RPMI8226 (cell line): ENCODE results near the gene AXDND1.
"Not testable (repeated sequence)": the region's sequence is repeated elsewhere in the genome, so short reads cannot be mapped to it uniquely, and the experiment has no call there.

Source experiments
- DNase-seq: peaks from one replicate; pipeline ENCODE4 v3.0.0-alpha.2; 2015

The AXDND1 gene

GRCh38 chr1:179365342-179366092 is at the start of gene AXDND1:
Gene AXDND1, plus strand, starts transcription at chr1:179365971. Its CDS starts 539 bp downstream, at chr1:179366510.
- DNase-seq: peak; percentile 96

DNA sequence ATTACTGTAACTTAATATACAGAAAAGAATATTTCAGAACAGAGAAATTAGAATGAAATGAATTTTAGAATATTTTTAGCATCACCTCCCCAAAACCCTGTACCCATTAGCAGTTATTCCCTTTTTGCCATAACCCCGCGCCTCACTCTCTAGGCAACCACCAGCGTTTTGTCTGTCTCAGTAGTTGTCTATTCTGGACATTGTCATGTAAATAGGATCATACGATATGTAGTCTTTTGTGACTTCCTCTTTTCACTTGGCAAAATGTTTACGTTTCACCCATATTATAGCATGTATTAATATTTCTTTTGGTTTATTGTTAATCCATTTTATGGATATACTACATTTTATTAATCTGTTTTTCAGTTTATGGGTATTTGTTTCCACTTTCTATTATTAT is 47.3 kb upstream of the AXDND1 start:
- DNase-seq: no peak

DNA sequence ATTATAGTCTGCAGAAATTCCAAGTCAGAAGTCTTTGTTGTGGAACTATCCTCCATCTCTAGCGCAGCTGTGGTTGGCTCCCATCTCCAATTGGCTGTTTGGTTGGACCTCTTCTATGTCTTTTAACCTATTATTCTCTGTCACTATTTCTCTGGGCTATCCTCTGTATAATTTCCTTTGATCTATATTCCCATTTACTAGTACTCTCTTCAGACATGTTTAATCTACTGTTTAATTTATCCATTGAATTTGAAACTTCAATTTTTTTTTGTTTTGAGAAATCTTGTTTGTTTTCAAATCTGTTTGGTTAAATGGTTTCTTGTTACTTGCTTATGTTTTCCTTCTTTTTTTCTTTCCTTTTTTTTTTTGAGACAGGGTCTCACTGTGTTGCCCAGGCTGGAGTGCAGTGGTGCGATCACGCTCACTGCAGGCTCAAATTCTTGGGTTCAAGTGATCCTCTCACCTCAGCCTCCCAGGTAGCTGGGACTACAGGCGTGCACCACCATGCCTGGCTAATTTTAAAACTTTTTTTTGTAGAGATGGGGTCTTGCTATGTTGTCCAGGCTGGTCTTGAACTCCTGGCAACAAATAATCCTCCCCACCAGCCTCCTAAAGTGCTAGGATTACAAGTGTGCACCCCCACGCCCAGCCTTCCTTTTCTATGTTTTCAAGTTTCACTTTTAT is 44.1 kb upstream of the AXDND1 start:
- no peak for DNase-seq

DNA sequence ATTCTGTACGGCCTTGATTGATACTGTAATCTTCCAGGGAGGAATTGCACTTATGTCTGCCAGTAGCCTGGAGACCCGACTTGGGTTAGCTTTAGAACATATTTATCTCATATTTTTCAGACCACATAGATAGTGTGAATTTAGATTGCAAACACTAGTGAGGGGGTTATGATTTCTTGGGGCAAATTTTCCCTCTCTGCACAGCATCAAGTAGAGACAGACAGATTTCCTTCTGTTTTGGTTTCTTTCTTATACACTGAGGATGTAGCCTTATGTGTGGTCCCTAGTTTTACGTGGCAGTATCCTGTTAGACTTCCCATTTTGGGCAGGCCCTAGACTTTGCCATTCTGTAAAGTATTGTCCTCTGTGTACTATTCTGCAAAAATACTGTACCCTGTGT is 43.2 kb upstream of the AXDND1 start:
- no peak for DNase-seq

DNA sequence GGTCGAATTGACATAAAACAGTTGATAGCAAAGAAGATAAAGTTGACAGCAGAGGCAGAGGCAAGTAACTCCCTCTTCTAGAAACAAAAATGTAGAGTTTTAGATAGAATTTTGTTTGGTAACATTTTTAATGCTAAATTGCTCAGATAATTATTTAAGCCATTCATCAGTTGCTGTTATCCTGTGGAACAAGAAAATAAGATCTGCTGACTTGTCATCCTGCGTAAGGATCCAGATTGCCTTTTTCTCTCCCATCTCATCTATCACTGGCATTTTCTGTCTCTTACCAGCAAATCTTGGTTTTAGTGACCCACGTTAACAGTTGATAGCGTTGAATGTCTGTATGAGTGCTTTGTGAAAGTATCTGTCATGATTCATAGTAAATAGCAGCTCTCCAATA is 42.3 kb upstream of the AXDND1 start:
- DNase-seq: no peak

DNA sequence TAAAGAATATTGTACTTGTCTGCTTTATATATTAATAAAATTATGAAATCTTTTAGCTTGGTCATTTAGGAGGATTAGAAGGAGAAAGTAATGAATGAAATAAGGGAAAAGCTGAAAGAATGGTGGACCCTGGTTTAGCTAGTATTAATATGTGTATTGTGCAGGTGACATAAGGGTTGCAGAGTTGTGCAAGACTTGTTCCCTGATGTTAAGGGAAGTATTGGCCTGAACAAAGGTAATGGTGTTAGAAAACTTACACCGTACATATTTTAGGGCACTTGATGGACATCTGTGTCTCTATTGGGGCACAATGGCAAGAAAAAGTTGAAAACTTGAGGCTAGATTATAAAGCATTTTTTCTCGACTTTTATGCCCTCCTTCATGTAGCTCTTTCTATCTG is 39.9 kb upstream of the AXDND1 start:
- no peak for DNase-seq

DNA sequence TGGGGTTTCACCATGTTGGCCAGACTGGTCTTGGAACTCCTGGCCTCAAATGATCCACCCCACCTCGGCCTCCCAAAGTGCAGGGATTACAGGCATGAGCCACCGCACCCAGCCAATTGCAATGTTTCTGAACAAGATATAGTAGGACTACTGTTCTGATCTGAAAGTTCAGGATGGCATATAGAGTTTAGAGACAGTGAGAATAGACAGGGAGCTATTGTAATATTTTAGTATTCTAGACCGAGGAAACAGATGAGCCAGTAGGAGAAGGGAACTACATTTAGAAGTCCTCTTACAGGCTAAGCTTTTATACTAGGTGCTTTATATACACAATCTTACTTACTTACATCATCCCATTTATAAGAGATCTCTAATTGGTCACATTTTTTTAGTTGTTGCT is 39.0 kb upstream of the AXDND1 start:
- no peak for DNase-seq

- DNase-seq: no peak
These were observed 38.6 kb upstream of the AXDND1 start for GRCh38 chr1:179327196-179327595.

DNA sequence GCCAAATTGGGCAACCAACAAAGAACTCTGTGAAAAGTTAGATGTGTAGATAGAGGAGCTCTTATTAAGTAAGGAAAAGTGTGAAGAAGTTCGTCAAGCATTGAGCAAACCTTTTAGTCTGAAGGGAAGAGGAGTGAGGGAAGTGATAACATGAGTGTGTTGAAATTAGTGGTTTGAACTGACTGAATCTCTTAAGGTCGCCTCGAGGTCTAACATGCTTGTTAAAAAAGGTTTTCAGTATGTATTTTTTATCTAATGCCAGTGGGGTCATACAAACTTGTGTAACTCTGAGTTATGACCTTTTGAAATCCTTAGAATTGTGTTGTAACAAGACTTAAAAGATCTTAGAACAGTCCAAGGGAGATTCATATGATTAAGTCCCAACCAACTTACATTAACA is 38.1 kb upstream of the AXDND1 start:
- no peak for DNase-seq

DNA sequence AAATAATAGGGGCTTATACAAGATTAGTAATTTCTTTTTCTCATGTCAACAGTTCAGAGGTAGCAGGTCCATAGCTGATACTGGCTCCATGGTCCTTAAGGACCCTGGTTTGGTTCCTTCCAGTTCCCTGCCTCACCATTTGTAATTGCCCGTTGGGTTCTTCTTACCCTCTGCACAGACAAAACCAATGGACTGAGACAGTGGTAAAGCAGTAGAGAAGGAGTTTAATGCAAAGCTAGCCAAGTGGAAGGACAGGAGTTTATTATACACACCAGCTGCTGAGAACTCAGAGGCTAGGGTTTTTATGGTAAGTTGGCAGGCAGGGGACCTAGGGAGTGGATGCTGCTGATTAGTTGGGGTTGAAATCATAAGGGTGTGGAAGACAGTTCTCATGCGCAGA is 35.9 kb upstream of the AXDND1 start:
- no peak for DNase-seq

- DNase-seq: no peak
These were observed 31.3 kb upstream of the AXDND1 start for GRCh38 chr1:179334440-179334839.

- DNase-seq: no peak
These were observed 28.5 kb upstream of the AXDND1 start for GRCh38 chr1:179337288-179337687.

DNA sequence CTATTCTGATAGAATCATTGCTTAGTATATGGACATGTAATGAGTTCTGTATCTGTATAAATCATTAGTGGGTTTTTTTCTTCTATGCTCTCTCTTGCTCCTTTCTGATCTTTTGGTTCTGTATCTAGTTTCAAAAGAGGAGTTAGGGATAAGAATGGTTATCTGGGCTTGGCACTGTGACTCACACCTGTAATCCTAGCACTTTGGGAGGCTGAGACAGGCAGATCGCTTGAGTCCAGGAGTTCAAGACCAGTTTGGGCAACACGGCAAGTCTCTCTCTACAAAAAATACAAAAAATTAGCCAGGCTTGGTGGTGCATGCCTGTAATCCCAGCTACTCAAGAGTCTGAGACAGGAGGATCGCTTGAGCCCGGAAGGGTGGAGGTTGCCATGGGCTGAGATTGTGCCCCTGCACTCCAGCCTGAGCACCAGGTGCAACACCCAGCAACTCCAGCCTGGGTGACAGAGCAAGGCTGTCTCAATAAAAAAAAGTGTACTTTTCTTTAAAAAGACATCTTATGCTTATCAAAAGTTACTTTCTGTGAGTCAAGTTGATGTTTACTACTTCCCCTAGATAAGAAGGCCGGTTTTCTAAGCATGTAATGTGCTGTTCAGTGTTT is 27.7 kb upstream of the AXDND1 start:
- DNase-seq: no peak

- DNase-seq: peak; percentile 24
These were observed 24.9 kb upstream of the AXDND1 start for GRCh38 chr1:179340918-179341317.

GRCh38 chr1:179341943-179342547 is 23.7 kb upstream of the AXDND1 start:
- DNase-seq: no peak

GRCh38 chr1:179342740-179343404 is 22.9 kb upstream of the AXDND1 start:
- no peak for DNase-seq

- DNase-seq: no peak
These were observed 14.5 kb upstream of the AXDND1 start for GRCh38 chr1:179351281-179351680.

- no peak for DNase-seq
These were observed 13.5 kb upstream of the AXDND1 start for GRCh38 chr1:179352236-179352635.

DNA sequence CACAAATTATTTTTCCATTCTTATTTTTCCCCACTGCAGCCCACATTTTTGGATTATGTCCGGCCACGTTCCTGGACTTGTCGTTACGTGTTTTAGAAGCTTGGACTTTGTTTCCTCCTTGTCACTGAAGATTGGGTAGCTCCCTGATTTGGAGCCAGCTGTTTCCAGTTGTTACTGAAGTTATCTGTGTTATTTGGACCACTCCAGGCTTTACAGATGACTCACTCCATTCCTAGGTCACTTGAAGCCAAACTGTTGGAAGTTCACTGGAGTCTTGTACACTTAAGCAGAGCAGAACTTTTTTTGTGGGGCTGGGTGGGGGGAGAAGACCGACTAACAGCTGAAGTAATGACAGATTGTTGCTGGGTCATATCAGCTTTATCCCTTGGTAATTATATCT is 12.2 kb upstream of the AXDND1 start:
- DNase-seq: no peak

- not testable (repeated sequence) for DNase-seq
These were observed 4.1 kb upstream of the AXDND1 start for GRCh38 chr1:179361631-179362030.

DNA sequence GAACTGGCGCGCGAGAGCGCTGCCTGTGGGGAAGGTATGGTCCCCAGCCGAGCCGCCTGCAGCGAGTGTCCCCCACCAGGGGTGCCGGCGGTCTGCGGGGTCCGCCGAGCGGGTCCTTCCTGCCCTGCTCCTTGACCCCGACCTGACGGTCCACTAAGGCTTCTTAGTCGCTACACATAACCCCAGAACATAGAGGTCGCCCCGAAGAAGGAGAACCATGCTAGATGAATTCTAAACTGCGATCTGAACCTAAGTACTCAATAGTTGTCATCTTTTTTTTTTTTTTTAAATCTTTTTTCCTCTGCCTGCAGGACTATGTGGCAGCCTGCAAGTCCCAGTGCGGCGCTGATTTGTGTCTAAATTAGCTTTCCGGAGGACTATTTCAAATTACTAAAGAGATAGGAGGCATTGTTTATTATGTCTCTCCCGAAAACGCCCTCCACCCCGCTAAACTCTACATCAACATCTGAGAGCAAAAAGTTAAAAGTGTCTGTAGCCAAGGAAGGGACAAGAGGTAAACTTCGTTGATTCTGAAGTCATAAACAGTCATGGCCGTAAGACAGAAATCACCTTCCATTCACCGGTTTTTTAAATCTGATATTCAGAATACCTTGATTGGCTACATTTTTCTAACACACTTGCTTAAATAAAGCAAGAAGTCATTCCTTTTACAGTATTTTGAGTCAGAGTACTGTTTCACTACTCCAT is 476 bp downstream of the AXDND1 start:
- peak; percentile 35 for DNase-seq

- peak; percentile 78 for DNase-seq
These were observed 4.1 kb downstream of the AXDND1 start for GRCh38 chr1:179369751-179370341.
